Hepatocyte (in vitro differentiated cells): ENCODE measurements around the gene PDE4B.

Experiments
- CTCF ChIP-seq: fragments of 200-600 bp; sonication (generic); IDR thresholded peaks from 2 replicates; pipeline ENCODE4 v1.5.1; 2016; ENCODE audit warnings: antibody characterized with exemption, mild to moderate bottlenecking; ENCODE audit not compliant: poor library complexity
- EZH2 ChIP-seq: fragments of 200-600 bp; sonication (generic); IDR thresholded peaks from 2 replicates; pipeline ENCODE4 v1.6.1; 2016; ENCODE audit warnings: antibody characterized with exemption, mild to moderate bottlenecking, borderline replicate concordance
- EZH2phosphoT487 ChIP-seq: fragments of 200-600 bp; sonication (generic); IDR thresholded peaks from one replicate; pipeline ENCODE4 v1.6.1; 2018; ENCODE audit warnings: antibody characterized with exemption, mild to moderate bottlenecking, low read depth, moderate library complexity; ENCODE audit not compliant: unreplicated experiment, severe bottlenecking

- TF ChIP-seq CTCF (no peak), EZH2 (no peak), EZH2phosphoT487 (no peak)
These were observed 608.5 kb downstream of the PDE4B start for GRCh38 chr1:66401244-66401643.
